CD14-positive monocyte (primary cell): ENCODE data around the gene SDCBP2. TPM values are rescaled to one million over a fixed set of nuclear protein-coding genes. Genes with fewer than 3 reads are reported as not detected.
A peak's percentile ranks its signal among the peaks of the same experiment; 100 is the strongest.

ENCODE experiments used
- DNase-seq, 3 donors: peaks; one replicate each; pipeline ENCODE4 v3.0.0-alpha.2; 2011 to 2022
- H2AFZ ChIP-seq: 2 replicates; pipeline ENCODE4 v1.6.0; 2012; ENCODE audit warnings: mild to moderate bottlenecking, low read depth, low read length, inconsistent platforms; ENCODE audit not compliant: insufficient read depth, poor library complexity, severe bottlenecking
- H3K27ac ChIP-seq, 2 donors: 1 replicate in 1 of 2; 2 replicates in 1 of 2; pipeline ENCODE4 v1.5.1; 2012 to 2013; ENCODE audit warnings: low read length in 2 of 2, control low read depth in 1 of 2, inconsistent platforms in 1 of 2, low read depth in 1 of 2, mild to moderate bottlenecking in 1 of 2
- H3K27me3 ChIP-seq, 2 donors: one replicate each; pipeline versions ENCODE4 v1.6.0 to v1.6.1; 2011 to 2013; ENCODE audit warnings: low read length in 2 of 2; ENCODE audit not compliant: control insufficient read depth in 2 of 2, insufficient read depth in 2 of 2
- H3K36me3 ChIP-seq, 2 donors: replicated peaks in 1 of 2; 1 replicate in 1 of 2; 2 replicates in 1 of 2; pipeline versions ENCODE4 v1.5.1 to v1.6.1; 2012 to 2013; ENCODE audit warnings: low read length in 2 of 2, control low read depth in 1 of 2, inconsistent platforms in 1 of 2, mild to moderate bottlenecking in 1 of 2; ENCODE audit not compliant: insufficient read depth in 2 of 2, control insufficient read depth in 1 of 2
- H3K4me1 ChIP-seq, 2 donors: 1 replicate in 1 of 2; 2 replicates in 1 of 2; pipeline versions ENCODE4 v1.5.1 to v1.6.1; 2012 to 2013; ENCODE audit warnings: low read length in 2 of 2, control low read depth in 1 of 2, inconsistent platforms in 1 of 2, mild to moderate bottlenecking in 1 of 2, moderate library complexity in 1 of 2; ENCODE audit not compliant: insufficient read depth in 2 of 2, control insufficient read depth in 1 of 2
- H3K4me2 ChIP-seq: replicated peaks from 2 replicates; pipeline ENCODE3; 2012; ENCODE audit warnings: low read length, moderate library complexity, mild to moderate bottlenecking; ENCODE audit not compliant: poor library complexity, severe bottlenecking; ENCODE audit errors: extremely low read depth
- H3K4me3 ChIP-seq, 3 experiments: fragments of 200-600 bp in 1 of 3; sonication (generic) in 1 of 3; replicated peaks in 1 of 3; 1 replicate in 2 of 3; 2 replicates in 1 of 3; pipeline ENCODE4 v1.5.1; 2011 to 2013; ENCODE audit warnings: low read length in 3 of 3, mild to moderate bottlenecking in 3 of 3, control low read depth in 2 of 3, low read depth in 2 of 3, inconsistent platforms in 1 of 3, moderate library complexity in 1 of 3
- H3K79me2 ChIP-seq: 2 replicates; pipeline ENCODE4 v1.6.0; 2012; ENCODE audit warnings: mild to moderate bottlenecking, control low read depth, inconsistent platforms, low read length, moderate library complexity; ENCODE audit not compliant: insufficient read depth
- H3K9ac ChIP-seq: 2 replicates; pipeline ENCODE4 v1.6.0; 2017; ENCODE audit warnings: low read length, mild to moderate bottlenecking; ENCODE audit not compliant: insufficient read depth, poor library complexity, severe bottlenecking
- H3K9me3 ChIP-seq, 2 donors: replicated peaks in 1 of 2; 1 replicate in 1 of 2; 2 replicates in 1 of 2; pipeline versions ENCODE4 v1.5.1 to v1.6.1; 2012 to 2013; ENCODE audit warnings: low read length in 2 of 2, control low read depth in 1 of 2; ENCODE audit not compliant: control insufficient read depth in 1 of 2, insufficient read depth in 1 of 2
- H4K20me1 ChIP-seq: 2 replicates; pipeline ENCODE4 v1.6.0; 2012; ENCODE audit warnings: mild to moderate bottlenecking, low read length, control low read depth, moderate library complexity; ENCODE audit not compliant: insufficient read depth
- H3K27ac Mint-ChIP-seq, 7 donors: one replicate each; pipeline ENCODE4 v1.8.0; 2020; ENCODE audit warnings: mild to moderate bottlenecking in 7 of 7, mixed read lengths in 7 of 7, moderate library complexity in 6 of 7, inconsistent platforms in 2 of 7
- H3K27me3 Mint-ChIP-seq, 3 donors: one replicate each; pipeline ENCODE4 v1.8.0; 2021 to 2022; ENCODE audit warnings: low read depth in 3 of 3, mild to moderate bottlenecking in 3 of 3, mixed read lengths in 3 of 3, moderate library complexity in 3 of 3, inconsistent platforms in 1 of 3
- H3K36me3 Mint-ChIP-seq, 2 donors: one replicate each; pipeline ENCODE4 v1.8.0; 2020; ENCODE audit warnings: mixed read lengths in 2 of 2, inconsistent platforms in 1 of 2, mild to moderate bottlenecking in 1 of 2
- H3K4me1 Mint-ChIP-seq: one replicate; pipeline ENCODE4 v1.8.0; 2020; ENCODE audit warnings: mild to moderate bottlenecking, mixed read lengths
- H3K4me3 Mint-ChIP-seq, 2 donors: one replicate each; pipeline ENCODE4 v1.8.0; 2020; ENCODE audit warnings: mild to moderate bottlenecking in 2 of 2, mixed read lengths in 2 of 2, moderate library complexity in 1 of 2
- H3K9me3 Mint-ChIP-seq, 7 donors: one replicate each; pipeline ENCODE4 v1.8.0; 2020 to 2022; ENCODE audit warnings: mixed read lengths in 7 of 7, mild to moderate bottlenecking in 6 of 7, moderate library complexity in 6 of 7, inconsistent platforms in 2 of 7
- CTCF ChIP-seq: fragments of 200-600 bp; IDR thresholded peaks from one replicate; pipeline ENCODE4 v1.8.0; 2022; ENCODE audit warnings: antibody characterized with exemption, mild to moderate bottlenecking
- WGBS: methylation state at CpG from one replicate; pipeline ENCODE4 v1.1.5; 2013; ENCODE audit warnings: missing lambda C conversion rate; ENCODE audit not compliant: insufficient coverage; 5-methylcytosine and 5-hydroxymethylcytosine counted together
- intact Hi-C, 2 donors: fragments of 100-400 bp; cut with micrococcal nuclease; formaldehyde crosslinking; loops; one replicate each; pipeline versions ENCODE4 v1.15.0 to v1.15.1; 2023
- polyA plus RNA-seq, 3 donors: library from polyadenylated mRNA; depleted of rRNA in 1 of 3; unstranded in 2 of 3; stranded (reverse) in 1 of 3; fragments of 300-500 nt in 2 of 3; fragments of >200 nt in 1 of 3; fragmentation: Illumina TruSeq in 2 of 3; gene quantifications; 1 replicate in 2 of 3; 2 replicates in 1 of 3; pipeline ENCODE4 v1.2.3, GENCODE V29; 2012 to 2021

The SDCBP2 gene
- polyA plus RNA-seq, 3 donors, result 0.69 to 1.0 (median 0.71) TPM

- no peak overlapping the region for H2AFZ ChIP-seq
- H3K36me3 ChIP-seq, result no peaks in the 10 kb centered on the region
- H3K27ac ChIP-seq, result no peak overlapping the region
- no peaks in the 10 kb centered on the region for H3K9me3 ChIP-seq
- TF ChIP-seq CTCF, result no peak
- DNase-seq, result no peak
- H4K20me1 ChIP-seq, result no peaks in the 10 kb centered on the region
- H3K36me3 Mint-ChIP-seq, result no peaks in the 10 kb centered on the region
- intact Hi-C loops, result loop anchor here in 1 of 2 donors (5.0 kb wide), 1 partner anchor 73 kb away; the partner anchor contains the start of gene FKBP1A
- no peak overlapping the region for H3K9ac ChIP-seq
- peak overlapping the region in 1 of 7 donors; percentile 43 for H3K27ac Mint-ChIP-seq
- peaks cover 25% of the 10 kb centered on the region for H3K4me1 Mint-ChIP-seq
- no peak overlapping the region for H3K4me2 ChIP-seq
- H3K4me3 Mint-ChIP-seq, result no peak overlapping the region
- H3K9me3 Mint-ChIP-seq, result no peaks in the 10 kb centered on the region
- H3K27me3 Mint-ChIP-seq, result peaks cover 0 to 8% (median 3%) of the 10 kb centered on the region in 3 donors
- no peaks in the 10 kb centered on the region for H3K27me3 ChIP-seq
- H3K79me2 ChIP-seq, result no peaks in the 10 kb centered on the region
- no CpG with 5 or more reads among the region's 4 CpGs for WGBS
- peaks cover under 1 to 11% of the 10 kb centered on the region in 2 donors for H3K4me1 ChIP-seq
- H3K4me3 ChIP-seq, result no peak overlapping the region
Measured at GRCh38 chr20:1319462-1319861, 9.5 kb downstream of the SDCBP2 start.

- Mint-ChIP-seq H3K4me1 (peaks cover 24% of the 10 kb centered on the region), H3K4me3 (no peak overlapping the region), H3K27ac (no peak overlapping the region), H3K27me3 (peaks cover 0 to 8% (median 3%) of the 10 kb centered on the region in 3 donors), H3K36me3 (no peaks in the 10 kb centered on the region), H3K9me3 (no peaks in the 10 kb centered on the region)
- Histone ChIP-seq H3K9ac (no peak overlapping the region), H3K27me3 (no peaks in the 10 kb centered on the region), H3K27ac (no peak overlapping the region), H4K20me1 (no peaks in the 10 kb centered on the region), H3K4me2 (no peak overlapping the region), H3K79me2 (no peaks in the 10 kb centered on the region), H3K36me3 (no peaks in the 10 kb centered on the region), H3K9me3 (no peaks in the 10 kb centered on the region), H3K4me3 (no peak overlapping the region), H2AFZ (no peak overlapping the region), H3K4me1 (peaks cover 0 to 7% of the 10 kb centered on the region in 2 donors)
- no peak for TF ChIP-seq CTCF
- no CpG with 5 or more reads among the region's 4 CpGs for WGBS
- no peak for DNase-seq
- intact Hi-C loops, result loop anchor here in 1 of 2 donors (5.0 kb wide), 1 partner anchor 73 kb away; the partner anchor contains the start of gene FKBP1A
Measured at GRCh38 chr20:1319051-1319450, 9.9 kb downstream of the SDCBP2 start.
